ENCODE data around the gene GDPD1. TPM values are rescaled to one million over a fixed set of nuclear protein-coding genes. Genes with fewer than 3 reads are reported as not detected.
A peak's percentile ranks its signal among the peaks of the same experiment; 100 is the strongest.

Gene GDPD1
- total and polyA plus RNA-seq, 2 experiments from 2014 or later, result 2.0 to 9.9 TPM

DNA sequence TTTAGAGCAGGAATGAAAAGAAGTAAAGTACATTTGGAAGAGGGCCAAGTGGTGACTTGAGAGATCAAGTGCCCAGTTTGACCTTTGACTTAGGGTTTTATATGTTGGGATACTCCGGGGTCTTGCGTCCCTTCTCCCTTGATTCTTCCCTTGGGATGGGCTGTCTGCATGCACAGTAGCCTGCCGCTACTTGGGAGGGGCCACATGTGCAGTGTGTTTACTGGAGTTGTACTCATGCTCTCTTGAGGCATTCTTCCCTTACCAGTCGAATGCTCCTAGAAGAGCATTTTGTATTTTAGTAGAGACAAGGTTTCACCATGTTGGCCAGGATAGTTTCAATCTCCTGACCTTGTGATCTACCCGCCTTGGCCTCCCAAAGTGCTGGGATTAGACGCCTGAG lies 23.8 kb downstream of the GDPD1 start:
- TF ChIP-seq, protein P1, sequence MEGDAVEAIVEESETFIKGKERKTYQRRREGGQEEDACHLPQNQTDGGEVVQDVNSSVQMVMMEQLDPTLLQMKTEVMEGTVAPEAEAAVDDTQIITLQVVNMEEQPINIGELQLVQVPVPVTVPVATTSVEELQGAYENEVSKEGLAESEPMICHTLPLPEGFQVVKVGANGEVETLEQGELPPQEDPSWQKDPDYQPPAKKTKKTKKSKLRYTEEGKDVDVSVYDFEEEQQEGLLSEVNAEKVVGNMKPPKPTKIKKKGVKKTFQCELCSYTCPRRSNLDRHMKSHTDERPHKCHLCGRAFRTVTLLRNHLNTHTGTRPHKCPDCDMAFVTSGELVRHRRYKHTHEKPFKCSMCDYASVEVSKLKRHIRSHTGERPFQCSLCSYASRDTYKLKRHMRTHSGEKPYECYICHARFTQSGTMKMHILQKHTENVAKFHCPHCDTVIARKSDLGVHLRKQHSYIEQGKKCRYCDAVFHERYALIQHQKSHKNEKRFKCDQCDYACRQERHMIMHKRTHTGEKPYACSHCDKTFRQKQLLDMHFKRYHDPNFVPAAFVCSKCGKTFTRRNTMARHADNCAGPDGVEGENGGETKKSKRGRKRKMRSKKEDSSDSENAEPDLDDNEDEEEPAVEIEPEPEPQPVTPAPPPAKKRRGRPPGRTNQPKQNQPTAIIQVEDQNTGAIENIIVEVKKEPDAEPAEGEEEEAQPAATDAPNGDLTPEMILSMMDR (IDR thresholded peaks at IDR 0.05; ENCODE audit: low read depth, low read length), result no peak
- no peaks in the 10 kb centered on the region for H3K27me3 ChIP-seq

DNA sequence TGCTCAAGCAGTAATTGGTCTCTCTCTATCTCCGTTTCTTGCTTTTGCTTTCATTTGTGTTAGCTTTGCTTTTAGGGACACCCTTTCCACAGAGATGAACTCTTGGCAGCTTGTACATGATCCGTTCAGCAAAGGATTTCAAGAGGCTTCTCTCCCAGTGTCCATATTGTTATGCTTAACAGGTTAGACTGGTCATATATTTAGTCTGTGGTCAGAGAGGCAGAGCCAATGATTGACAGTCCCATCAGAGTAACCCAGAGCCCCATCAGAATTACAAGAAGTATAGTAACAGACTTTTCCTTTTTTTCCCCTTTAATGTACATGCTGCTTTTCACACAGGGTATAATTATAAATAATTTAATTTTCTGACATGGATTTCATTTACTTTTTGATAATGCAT lies 34.4 kb downstream of the GDPD1 start:
- TF ChIP-seq, protein P1 (IDR thresholded peaks at IDR 0.05; ENCODE audit: low read depth, low read length), result no peak

More for the DNA sequence above, 23.8 kb downstream of the GDPD1 start:
- H3K36me3 ChIP-seq, result no peaks in the 10 kb centered on the region
- H3K27ac ChIP-seq, result no peak overlapping the region
- H3K9me3 ChIP-seq (ENCODE audit: low read depth), result no peaks in the 10 kb centered on the region
- no peaks in the 10 kb centered on the region for H3K4me1 ChIP-seq (ENCODE audit: low read depth)
- no peak overlapping the region for H3K4me3 ChIP-seq
- DNase-seq (ENCODE audit: low read depth in 1 of 2, low spot score in 1 of 2), result no peak

DNA sequence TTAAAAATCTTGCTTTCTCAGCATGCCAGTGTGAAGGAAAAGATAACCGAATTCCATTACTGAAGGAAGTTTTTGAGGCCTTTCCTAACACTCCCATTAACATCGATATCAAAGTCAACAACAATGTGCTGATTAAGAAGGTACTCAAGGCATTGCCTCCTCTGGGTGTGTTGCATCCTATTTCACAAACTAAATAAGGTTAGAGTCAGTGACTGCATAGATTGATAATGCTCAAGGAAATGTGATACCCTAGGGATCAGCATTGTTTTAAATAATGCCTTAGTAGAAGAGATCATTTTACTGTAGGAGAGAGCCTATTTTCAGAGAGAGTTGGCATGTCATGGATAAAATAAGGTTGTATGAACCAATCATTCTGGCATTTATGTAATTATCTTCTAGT lies 36.8 kb downstream of the GDPD1 start:
- Histone ChIP-seq H3K27me3 (no peaks in the 10 kb centered on the region), H3K27ac (no peak overlapping the region), H3K36me3 (no peaks in the 10 kb centered on the region), H3K9me3 (ENCODE audit: low read depth) (no peaks in the 10 kb centered on the region), H3K4me3 (no peak overlapping the region), H3K4me1 (ENCODE audit: low read depth) (peaks cover 5% of the 10 kb centered on the region)
- no peak for DNase-seq (ENCODE audit: low read depth in 1 of 2, low spot score in 1 of 2)
- TF ChIP-seq, protein P1 (IDR thresholded peaks at IDR 0.05; ENCODE audit: low read depth, low read length), result no peak

More for the DNA sequence above, 34.4 kb downstream of the GDPD1 start:
- Histone ChIP-seq H3K9me3 (ENCODE audit: low read depth) (no peaks in the 10 kb centered on the region), H3K4me3 (no peak overlapping the region), H3K4me1 (ENCODE audit: low read depth) (peaks cover 5% of the 10 kb centered on the region), H3K36me3 (no peaks in the 10 kb centered on the region), H3K27me3 (no peaks in the 10 kb centered on the region), H3K27ac (no peak overlapping the region)
- no peak for DNase-seq (ENCODE audit: low read depth in 1 of 2, low spot score in 1 of 2)

DNA sequence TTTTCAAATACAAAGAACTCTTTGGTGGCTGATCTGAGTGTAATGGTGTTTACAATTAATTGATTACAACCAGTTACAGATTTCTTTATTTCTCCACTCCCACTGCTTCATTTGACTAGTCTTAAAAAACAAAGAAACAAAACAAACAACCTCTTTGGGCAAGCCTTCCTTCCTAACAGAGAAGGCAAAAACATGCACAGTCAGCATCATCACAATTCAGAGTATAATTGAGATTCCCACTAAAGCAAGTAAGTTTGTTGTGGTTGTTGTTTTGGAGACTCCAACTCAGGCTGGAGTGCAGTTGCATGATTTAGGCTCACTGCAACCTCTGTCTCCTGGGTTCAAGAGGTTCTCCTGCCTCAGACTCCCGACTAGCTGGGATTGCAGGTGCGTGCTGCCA lies 40.4 kb downstream of the GDPD1 start:
- TF ChIP-seq, protein P1 (IDR thresholded peaks at IDR 0.05; ENCODE audit: low read depth, low read length), result no peak
- DNase-seq (ENCODE audit: low read depth in 1 of 2, low spot score in 1 of 2), result no peak
- Histone ChIP-seq H3K4me1 (ENCODE audit: low read depth) (peaks cover 5% of the 10 kb centered on the region), H3K27ac (no peak overlapping the region), H3K36me3 (no peaks in the 10 kb centered on the region), H3K27me3 (no peaks in the 10 kb centered on the region), H3K9me3 (ENCODE audit: low read depth) (no peaks in the 10 kb centered on the region), H3K4me3 (no peak overlapping the region)

DNA sequence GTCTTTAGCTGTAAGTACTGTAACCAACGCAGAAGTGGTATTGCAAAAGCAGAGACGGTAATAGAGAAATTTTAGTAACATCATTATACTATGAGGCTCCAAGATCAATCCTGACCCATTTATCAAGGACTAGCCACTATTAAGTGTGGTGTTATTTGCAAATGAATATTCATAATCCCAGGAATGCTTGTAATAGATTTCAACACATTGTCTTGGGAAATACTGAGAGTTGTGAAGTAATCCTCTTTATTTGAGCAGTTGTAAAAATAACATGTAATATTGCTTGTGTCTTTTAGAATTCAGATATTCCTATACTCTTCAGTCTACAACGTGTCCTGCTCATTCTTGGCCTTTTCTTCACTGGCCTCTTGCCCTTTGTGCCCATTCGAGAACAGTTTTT lies 46.4 kb downstream of the GDPD1 start:
- H3K27ac ChIP-seq, result no peak overlapping the region
- no peaks in the 10 kb centered on the region for H3K27me3 ChIP-seq
- H3K9me3 ChIP-seq (ENCODE audit: low read depth), result no peaks in the 10 kb centered on the region
- no peaks in the 10 kb centered on the region for H3K4me1 ChIP-seq (ENCODE audit: low read depth)
- TF ChIP-seq, protein P1 (IDR thresholded peaks at IDR 0.05; ENCODE audit: low read depth, low read length), result no peak
- H3K36me3 ChIP-seq, result peaks cover 11% of the 10 kb centered on the region
- peak in 1 of 2 donors; percentile 54 for DNase-seq (ENCODE audit: low read depth in 1 of 2, low spot score in 1 of 2)
- H3K4me3 ChIP-seq, result no peak overlapping the region

DNA sequence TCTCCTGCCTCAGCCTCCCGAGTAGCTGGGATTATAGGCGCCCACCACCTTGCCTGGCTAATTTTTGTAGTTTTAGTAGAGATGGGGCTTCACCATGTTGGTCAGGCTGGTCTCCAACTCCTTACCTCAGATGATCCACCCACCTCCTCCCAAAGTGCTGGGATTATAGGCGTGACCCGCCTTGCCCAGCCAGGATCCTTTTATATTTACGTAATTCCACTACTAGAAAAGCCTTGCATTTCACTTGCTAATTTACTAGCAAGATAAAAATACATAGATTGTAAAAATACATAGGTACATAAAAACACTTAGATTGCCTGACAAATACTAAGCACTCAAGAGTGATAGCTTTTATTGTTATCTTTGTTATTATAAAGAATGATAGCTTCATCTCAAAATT lies 47.5 kb downstream of the GDPD1 start:
- Histone ChIP-seq H3K4me1 (ENCODE audit: low read depth) (no peaks in the 10 kb centered on the region), H3K27me3 (no peaks in the 10 kb centered on the region), H3K27ac (no peak overlapping the region), H3K9me3 (ENCODE audit: low read depth) (no peaks in the 10 kb centered on the region), H3K4me3 (no peak overlapping the region), H3K36me3 (peaks cover 11% of the 10 kb centered on the region)
- no peak for DNase-seq (ENCODE audit: low read depth in 1 of 2, low spot score in 1 of 2)
- TF ChIP-seq, protein P1 (IDR thresholded peaks at IDR 0.05; ENCODE audit: low read depth, low read length), result no peak

Data from cardiac muscle cell (in vitro differentiated cells and primary cell).